ENCODE results near the gene MORC2.

MORC2 gene

GRCh38 chr22:30923168-30923900 is 45.2 kb downstream of the MORC2 start:
- H3K4me1 ChIP-seq (ENCODE audit: control insufficient read depth in 2 of 2, insufficient read depth in 2 of 2, low read length in 2 of 2) = peaks cover 0 to 5% of the 10 kb centered on the region in 2 donors

GRCh38 chr22:30922151-30922611 is 46.4 kb downstream of the MORC2 start:
- no peak overlapping the region for H3K27ac ChIP-seq (ENCODE audit: low read depth in 2 of 2, low read length in 2 of 2)
- H3K4me3 ChIP-seq (ENCODE audit: low read length in 2 of 2) = peak overlapping the region; percentile 60 to 63
- no peaks in the 10 kb centered on the region for H3K27me3 ChIP-seq (ENCODE audit: control insufficient read depth in 2 of 2, insufficient read depth in 2 of 2, low read length in 2 of 2)
- H3K36me3 ChIP-seq (ENCODE audit: control insufficient read depth in 2 of 2, insufficient read depth in 2 of 2, low read length in 2 of 2) = peaks cover 8 to 18% of the 10 kb centered on the region in 2 donors
- H3K9me3 ChIP-seq (ENCODE audit: control insufficient read depth in 2 of 2, low read length in 2 of 2) = no peaks in the 10 kb centered on the region
- peaks cover 0 to 5% of the 10 kb centered on the region in 2 donors for H3K4me1 ChIP-seq (ENCODE audit: control insufficient read depth in 2 of 2, insufficient read depth in 2 of 2, low read length in 2 of 2)
- H3K9ac ChIP-seq (ENCODE audit: low read depth in 1 of 2, low read length in 2 of 2) = peak overlapping the region in 1 of 2 donors; percentile 39

More at GRCh38 chr22:30923168-30923900, 45.2 kb downstream of the MORC2 start:
- Histone ChIP-seq H3K9ac (ENCODE audit: low read depth in 1 of 2, low read length in 2 of 2) (no peak overlapping the region), H3K27ac (ENCODE audit: low read depth in 2 of 2, low read length in 2 of 2) (no peak overlapping the region), H3K27me3 (ENCODE audit: control insufficient read depth in 2 of 2, insufficient read depth in 2 of 2, low read length in 2 of 2) (no peaks in the 10 kb centered on the region), H3K9me3 (ENCODE audit: control insufficient read depth in 2 of 2, low read length in 2 of 2) (no peaks in the 10 kb centered on the region), H3K4me3 (ENCODE audit: low read length in 2 of 2) (no peak overlapping the region), H3K36me3 (ENCODE audit: control insufficient read depth in 2 of 2, insufficient read depth in 2 of 2, low read length in 2 of 2) (peaks cover 20 to 30% of the 10 kb centered on the region in 2 donors)

GRCh38 chr22:30921108-30921507 is 47.5 kb downstream of the MORC2 start:
- Histone ChIP-seq H3K9ac (ENCODE audit: low read depth in 1 of 2, low read length in 2 of 2) (peak overlapping the region in 1 of 2 donors; percentile 39), H3K27me3 (ENCODE audit: control insufficient read depth in 2 of 2, insufficient read depth in 2 of 2, low read length in 2 of 2) (no peaks in the 10 kb centered on the region), H3K4me1 (ENCODE audit: control insufficient read depth in 2 of 2, insufficient read depth in 2 of 2, low read length in 2 of 2) (peaks cover 0 to 5% of the 10 kb centered on the region in 2 donors), H3K4me3 (ENCODE audit: low read length in 2 of 2) (peak overlapping the region; percentile 60 to 63), H3K36me3 (ENCODE audit: control insufficient read depth in 2 of 2, insufficient read depth in 2 of 2, low read length in 2 of 2) (peaks cover 3 to 13% of the 10 kb centered on the region in 2 donors), H3K9me3 (ENCODE audit: control insufficient read depth in 2 of 2, low read length in 2 of 2) (no peaks in the 10 kb centered on the region), H3K27ac (ENCODE audit: low read depth in 2 of 2, low read length in 2 of 2) (no peak overlapping the region)

GRCh38 chr22:30920407-30920806 is 48.2 kb downstream of the MORC2 start:
- H3K4me3 ChIP-seq (ENCODE audit: low read length in 2 of 2) = no peak overlapping the region
- H3K36me3 ChIP-seq (ENCODE audit: control insufficient read depth in 2 of 2, insufficient read depth in 2 of 2, low read length in 2 of 2) = peaks cover 0 to 6% of the 10 kb centered on the region in 2 donors
- no peaks in the 10 kb centered on the region for H3K27me3 ChIP-seq (ENCODE audit: control insufficient read depth in 2 of 2, insufficient read depth in 2 of 2, low read length in 2 of 2)
- no peak overlapping the region for H3K9ac ChIP-seq (ENCODE audit: low read depth in 1 of 2, low read length in 2 of 2)
- H3K4me1 ChIP-seq (ENCODE audit: control insufficient read depth in 2 of 2, insufficient read depth in 2 of 2, low read length in 2 of 2) = peaks cover 0 to 5% of the 10 kb centered on the region in 2 donors
- no peak overlapping the region for H3K27ac ChIP-seq (ENCODE audit: low read depth in 2 of 2, low read length in 2 of 2)
- H3K9me3 ChIP-seq (ENCODE audit: control insufficient read depth in 2 of 2, low read length in 2 of 2) = peaks cover 0 to 3% of the 10 kb centered on the region in 2 donors

GRCh38 chr22:30919973-30920372 is 48.6 kb downstream of the MORC2 start:
- Histone ChIP-seq H3K4me3 (ENCODE audit: low read length in 2 of 2) (no peak overlapping the region), H3K36me3 (ENCODE audit: control insufficient read depth in 2 of 2, insufficient read depth in 2 of 2, low read length in 2 of 2) (peaks cover 0 to 4% of the 10 kb centered on the region in 2 donors), H3K27ac (ENCODE audit: low read depth in 2 of 2, low read length in 2 of 2) (no peak overlapping the region), H3K9ac (ENCODE audit: low read depth in 1 of 2, low read length in 2 of 2) (no peak overlapping the region), H3K4me1 (ENCODE audit: control insufficient read depth in 2 of 2, insufficient read depth in 2 of 2, low read length in 2 of 2) (peaks cover 0 to 5% of the 10 kb centered on the region in 2 donors), H3K27me3 (ENCODE audit: control insufficient read depth in 2 of 2, insufficient read depth in 2 of 2, low read length in 2 of 2) (no peaks in the 10 kb centered on the region), H3K9me3 (ENCODE audit: control insufficient read depth in 2 of 2, low read length in 2 of 2) (peaks cover 0 to 3% of the 10 kb centered on the region in 2 donors)

- Histone ChIP-seq H3K27me3 (ENCODE audit: control insufficient read depth in 2 of 2, insufficient read depth in 2 of 2, low read length in 2 of 2) (no peaks in the 10 kb centered on the region), H3K9me3 (ENCODE audit: control insufficient read depth in 2 of 2, low read length in 2 of 2) (peaks cover 0 to 3% of the 10 kb centered on the region in 2 donors), H3K4me1 (ENCODE audit: control insufficient read depth in 2 of 2, insufficient read depth in 2 of 2, low read length in 2 of 2) (peaks cover 0 to 5% of the 10 kb centered on the region in 2 donors), H3K9ac (ENCODE audit: low read depth in 1 of 2, low read length in 2 of 2) (no peak overlapping the region), H3K4me3 (ENCODE audit: low read length in 2 of 2) (no peak overlapping the region), H3K36me3 (ENCODE audit: control insufficient read depth in 2 of 2, insufficient read depth in 2 of 2, low read length in 2 of 2) (no peaks in the 10 kb centered on the region), H3K27ac (ENCODE audit: low read depth in 2 of 2, low read length in 2 of 2) (no peak overlapping the region)
These were observed 49.8 kb downstream of the MORC2 start for GRCh38 chr22:30918761-30919160.

- Histone ChIP-seq H3K9ac (ENCODE audit: low read depth in 1 of 2, low read length in 2 of 2) (no peak overlapping the region), H3K27me3 (ENCODE audit: control insufficient read depth in 2 of 2, insufficient read depth in 2 of 2, low read length in 2 of 2) (no peaks in the 10 kb centered on the region), H3K4me1 (ENCODE audit: control insufficient read depth in 2 of 2, insufficient read depth in 2 of 2, low read length in 2 of 2) (no peaks in the 10 kb centered on the region), H3K4me3 (ENCODE audit: low read length in 2 of 2) (no peak overlapping the region), H3K9me3 (ENCODE audit: control insufficient read depth in 2 of 2, low read length in 2 of 2) (no peaks in the 10 kb centered on the region), H3K27ac (ENCODE audit: low read depth in 2 of 2, low read length in 2 of 2) (no peak overlapping the region), H3K36me3 (ENCODE audit: control insufficient read depth in 2 of 2, insufficient read depth in 2 of 2, low read length in 2 of 2) (no peaks in the 10 kb centered on the region)
These were observed 58.2 kb downstream of the MORC2 start for GRCh38 chr22:30910358-30910757.

GRCh38 chr22:30909306-30909705 is 59.3 kb downstream of the MORC2 start:
- H3K9me3 ChIP-seq (ENCODE audit: control insufficient read depth in 2 of 2, low read length in 2 of 2) = no peaks in the 10 kb centered on the region
- no peak overlapping the region for H3K9ac ChIP-seq (ENCODE audit: low read depth in 1 of 2, low read length in 2 of 2)
- no peak overlapping the region for H3K27ac ChIP-seq (ENCODE audit: low read depth in 2 of 2, low read length in 2 of 2)
- no peaks in the 10 kb centered on the region for H3K4me1 ChIP-seq (ENCODE audit: control insufficient read depth in 2 of 2, insufficient read depth in 2 of 2, low read length in 2 of 2)
- no peaks in the 10 kb centered on the region for H3K27me3 ChIP-seq (ENCODE audit: control insufficient read depth in 2 of 2, insufficient read depth in 2 of 2, low read length in 2 of 2)
- no peak overlapping the region for H3K4me3 ChIP-seq (ENCODE audit: low read length in 2 of 2)
- no peaks in the 10 kb centered on the region for H3K36me3 ChIP-seq (ENCODE audit: control insufficient read depth in 2 of 2, insufficient read depth in 2 of 2, low read length in 2 of 2)

GRCh38 chr22:30908051-30908461 is 60.5 kb downstream of the MORC2 start:
- Histone ChIP-seq H3K4me3 (ENCODE audit: low read length in 2 of 2) (no peak overlapping the region), H3K9me3 (ENCODE audit: control insufficient read depth in 2 of 2, low read length in 2 of 2) (no peaks in the 10 kb centered on the region), H3K4me1 (ENCODE audit: control insufficient read depth in 2 of 2, insufficient read depth in 2 of 2, low read length in 2 of 2) (no peaks in the 10 kb centered on the region), H3K9ac (ENCODE audit: low read depth in 1 of 2, low read length in 2 of 2) (no peak overlapping the region), H3K27me3 (ENCODE audit: control insufficient read depth in 2 of 2, insufficient read depth in 2 of 2, low read length in 2 of 2) (no peaks in the 10 kb centered on the region), H3K27ac (ENCODE audit: low read depth in 2 of 2, low read length in 2 of 2) (no peak overlapping the region), H3K36me3 (ENCODE audit: control insufficient read depth in 2 of 2, insufficient read depth in 2 of 2, low read length in 2 of 2) (no peaks in the 10 kb centered on the region)

- H3K27me3 ChIP-seq (ENCODE audit: control insufficient read depth in 2 of 2, insufficient read depth in 2 of 2, low read length in 2 of 2) = no peaks in the 10 kb centered on the region
- H3K9me3 ChIP-seq (ENCODE audit: control insufficient read depth in 2 of 2, low read length in 2 of 2) = no peaks in the 10 kb centered on the region
- no peak overlapping the region for H3K27ac ChIP-seq (ENCODE audit: low read depth in 2 of 2, low read length in 2 of 2)
- H3K36me3 ChIP-seq (ENCODE audit: control insufficient read depth in 2 of 2, insufficient read depth in 2 of 2, low read length in 2 of 2) = no peaks in the 10 kb centered on the region
- H3K4me3 ChIP-seq (ENCODE audit: low read length in 2 of 2) = no peak overlapping the region
- H3K9ac ChIP-seq (ENCODE audit: low read depth in 1 of 2, low read length in 2 of 2) = no peak overlapping the region
- H3K4me1 ChIP-seq (ENCODE audit: control insufficient read depth in 2 of 2, insufficient read depth in 2 of 2, low read length in 2 of 2) = no peaks in the 10 kb centered on the region
These were observed 61.6 kb downstream of the MORC2 start for GRCh38 chr22:30906946-30907345.
